GM12874 (cell line): Measurements from ENCODE around the gene MET.

Experiments
- TF ChIP-seq, protein P1 (sequence below): IDR thresholded peaks from 2 replicates; pipeline ENCODE4 v1.5.1; 2011; ENCODE audit warnings: low read depth, mild to moderate bottlenecking, control low read depth, low read length, moderate library complexity; ENCODE audit not compliant: insufficient read depth

Gene MET

GRCh38 chr7:116633131-116633988 is 38.6 kb upstream of the MET start:
- TF ChIP-seq, protein P1, sequence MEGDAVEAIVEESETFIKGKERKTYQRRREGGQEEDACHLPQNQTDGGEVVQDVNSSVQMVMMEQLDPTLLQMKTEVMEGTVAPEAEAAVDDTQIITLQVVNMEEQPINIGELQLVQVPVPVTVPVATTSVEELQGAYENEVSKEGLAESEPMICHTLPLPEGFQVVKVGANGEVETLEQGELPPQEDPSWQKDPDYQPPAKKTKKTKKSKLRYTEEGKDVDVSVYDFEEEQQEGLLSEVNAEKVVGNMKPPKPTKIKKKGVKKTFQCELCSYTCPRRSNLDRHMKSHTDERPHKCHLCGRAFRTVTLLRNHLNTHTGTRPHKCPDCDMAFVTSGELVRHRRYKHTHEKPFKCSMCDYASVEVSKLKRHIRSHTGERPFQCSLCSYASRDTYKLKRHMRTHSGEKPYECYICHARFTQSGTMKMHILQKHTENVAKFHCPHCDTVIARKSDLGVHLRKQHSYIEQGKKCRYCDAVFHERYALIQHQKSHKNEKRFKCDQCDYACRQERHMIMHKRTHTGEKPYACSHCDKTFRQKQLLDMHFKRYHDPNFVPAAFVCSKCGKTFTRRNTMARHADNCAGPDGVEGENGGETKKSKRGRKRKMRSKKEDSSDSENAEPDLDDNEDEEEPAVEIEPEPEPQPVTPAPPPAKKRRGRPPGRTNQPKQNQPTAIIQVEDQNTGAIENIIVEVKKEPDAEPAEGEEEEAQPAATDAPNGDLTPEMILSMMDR, result no peak

DNA sequence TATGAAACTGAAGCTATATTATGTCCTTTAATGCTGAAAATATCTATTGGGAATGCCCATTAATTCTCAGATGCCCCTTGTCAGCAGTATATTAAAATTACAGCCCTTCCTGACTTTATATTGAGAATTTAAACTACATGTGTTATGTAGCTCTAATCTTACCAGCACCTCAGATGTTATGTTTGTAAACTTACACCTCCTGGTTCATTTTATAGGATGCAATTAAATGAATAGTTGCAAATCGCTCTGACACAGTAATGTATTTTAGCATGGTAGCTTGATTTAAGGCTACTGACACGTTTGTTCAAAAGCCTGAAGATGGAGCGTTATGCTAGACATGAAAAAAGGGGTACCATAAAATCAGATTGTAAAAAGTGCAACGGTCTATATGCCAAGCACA is 35.0 kb upstream of the MET start:
- TF ChIP-seq, protein P1, result no peak

GRCh38 chr7:116641551-116642153 is 30.3 kb upstream of the MET start:
- TF ChIP-seq, protein P1, result no peak

DNA sequence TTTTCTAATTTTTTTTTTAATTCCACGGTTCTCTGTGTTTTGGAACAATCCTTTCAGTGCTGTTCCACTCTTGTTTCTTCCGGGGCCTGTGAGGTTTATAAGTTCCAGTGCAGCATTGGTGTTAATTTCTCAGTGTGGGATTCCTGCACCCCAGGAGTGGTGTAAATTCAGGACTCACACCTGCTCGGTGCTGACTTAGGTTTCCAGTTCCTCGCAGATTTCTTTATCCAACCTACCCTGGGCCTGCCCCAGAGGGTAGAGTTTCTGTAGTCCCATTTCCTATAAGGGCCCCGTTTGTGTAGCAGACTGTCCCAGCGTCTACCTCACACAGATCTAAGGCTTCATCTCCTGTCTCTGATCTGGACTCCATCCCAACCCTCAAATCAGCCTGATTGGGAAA is 27.4 kb upstream of the MET start:
- TF ChIP-seq, protein P1, result no peak

DNA sequence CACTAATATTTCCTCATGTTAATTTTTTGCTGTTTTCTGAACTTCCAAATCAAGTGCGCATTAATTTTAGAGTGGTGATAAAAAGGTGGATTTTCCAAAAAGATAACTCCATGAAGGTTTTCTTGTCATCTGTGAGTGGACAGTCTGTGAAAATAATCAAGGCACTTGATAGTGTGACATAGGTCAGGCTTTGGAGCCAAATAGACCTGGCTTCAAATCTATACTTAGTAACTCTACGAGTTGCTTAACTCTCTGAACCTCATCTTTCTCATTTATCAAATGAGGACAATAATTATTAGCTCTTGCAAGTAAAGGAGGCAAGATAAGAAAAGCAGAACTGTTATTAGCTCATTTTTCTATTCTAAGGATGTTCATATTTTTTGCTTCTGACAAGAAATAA is 24.7 kb upstream of the MET start:
- TF ChIP-seq, protein P1, result no peak

- TF ChIP-seq, protein P1, result no peak
Observed at GRCh38 chr7:116647861-116648260, 24.1 kb upstream of the MET start.

- TF ChIP-seq, protein P1, result no peak
Observed at GRCh38 chr7:116650436-116650835, 21.6 kb upstream of the MET start.
